Caco-2 (cell line): Measurements from ENCODE around the gene KRTAP12-4. TPM values are rescaled to one million over a fixed set of nuclear protein-coding genes. Genes with fewer than 3 reads are reported as not detected.

ENCODE experiments used
- Bru-seq: library from RNA; stranded (reverse); fragments of 400-500 nt; gene quantifications from one replicate; lab custom pipeline; 2021; lab: Mats Ljungman, UMichigan
- BruChase-seq, 2 experiments: library from RNA; stranded (reverse); fragments of 400-500 nt; gene quantifications; one replicate each; lab custom pipeline; 2021; lab: Mats Ljungman, UMichigan
- BruUV-seq: library from RNA; stranded (reverse); fragments of 400-500 nt; replicated peaks from 2 replicates; lab custom pipeline; 2021; lab: Mats Ljungman, UMichigan
- CTCF ChIA-PET: fragments of 300-600 bp; sonication (Branson Sonifier 250); formaldehyde crosslinking; loops from one replicate; lab custom pipeline; 2022; ENCODE audit warnings: antibody characterized with exemption; lab: Charles Lee
- POLR2A ChIA-PET: fragments of 300-600 bp; sonication (Branson Sonifier 250); formaldehyde crosslinking; loops from one replicate; lab custom pipeline; 2022; ENCODE audit warnings: antibody characterized with exemption; lab: Charles Lee
- DNase-seq, 2 experiments: peaks; one replicate each; pipeline versions ENCODE4 v3.0.0 to v3.0.0-alpha.2; 2020 to 2022
- H3K27me3 ChIP-seq: replicated peaks from 2 replicates; pipeline ENCODE4 v1.6.0; 2011; ENCODE audit warnings: low read length; ENCODE audit not compliant: control insufficient read depth, insufficient read depth
- H3K36me3 ChIP-seq: 2 replicates; pipeline ENCODE4 v1.5.1; 2011; ENCODE audit warnings: low read length; ENCODE audit not compliant: control insufficient read depth, insufficient read depth
- H3K4me1 ChIP-seq: fragments of 250-450 bp; sonication (Bioruptor Pico); 2 replicates; pipeline ENCODE4 v1.5.1; 2020; ENCODE audit warnings: mild to moderate bottlenecking
- H3K4me3 ChIP-seq: 2 replicates; pipeline ENCODE4 v1.5.1; 2011; ENCODE audit warnings: low read depth, mild to moderate bottlenecking, control low read depth, low read length
- H3K9me3 ChIP-seq: fragments of 250-450 bp; sonication (Bioruptor Pico); 2 replicates; pipeline ENCODE4 v1.5.1; 2020; ENCODE audit warnings: mild to moderate bottlenecking, moderate library complexity
- H3K27ac Mint-ChIP-seq: one replicate; pipeline ENCODE4 v1.8.0; 2022; ENCODE audit warnings: mixed read lengths; ENCODE audit not compliant: unreplicated experiment
- H3K27me3 Mint-ChIP-seq: one replicate; pipeline ENCODE4 v1.8.0; 2022; ENCODE audit warnings: mixed read lengths; ENCODE audit not compliant: insufficient read depth, unreplicated experiment
- H3K36me3 Mint-ChIP-seq: one replicate; pipeline ENCODE4 v1.8.0; 2022; ENCODE audit warnings: mild to moderate bottlenecking, mixed read lengths; ENCODE audit not compliant: insufficient read depth, unreplicated experiment
- H3K4me1 Mint-ChIP-seq: one replicate; pipeline ENCODE4 v1.8.0; 2022; ENCODE audit warnings: low read depth, mixed read lengths; ENCODE audit not compliant: unreplicated experiment
- H3K4me3 Mint-ChIP-seq: one replicate; pipeline ENCODE4 v1.8.0; 2022; ENCODE audit warnings: mild to moderate bottlenecking, moderate library complexity, mixed read lengths; ENCODE audit not compliant: unreplicated experiment
- H3K9me3 Mint-ChIP-seq: one replicate; pipeline ENCODE4 v1.8.0; 2022; ENCODE audit warnings: mixed read lengths; ENCODE audit not compliant: unreplicated experiment
- CTCF ChIP-seq, 2 experiments: fragments of 200-600 bp in 1 of 2; IDR thresholded peaks; 1 replicate in 1 of 2; 2 replicates in 1 of 2; pipeline versions ENCODE4 v1.5.1 to v1.8.0; 2011 to 2022; ENCODE audit warnings: antibody characterized with exemption in 1 of 2, control low read depth in 1 of 2, inconsistent platforms in 1 of 2, low read depth in 1 of 2, low read length in 1 of 2, mild to moderate bottlenecking in 1 of 2, moderate library complexity in 1 of 2; ENCODE audit not compliant: insufficient read depth in 1 of 2, severe bottlenecking in 1 of 2, unreplicated experiment in 1 of 2
- intact Hi-C: fragments of 100-400 bp; cut with micrococcal nuclease; formaldehyde crosslinking; loops from one replicate; pipeline ENCODE4 v1.10.0; 2022; ENCODE audit not compliant: unreplicated experiment
- long read RNA-seq: library from polyadenylated mRNA; stranded (forward); transcript quantifications from one replicate; pipeline ENCODE4 v2.0.0, GENCODE V29; 2022
- total RNA-seq: library from RNA; stranded (reverse); gene quantifications from 2 replicates; pipeline ENCODE4 v1.2.3, GENCODE V29; 2022

Gene KRTAP12-4
- total RNA-seq (not detected in 2 replicates), Bru-seq, nascent RNA (not detected), BruChase-seq, experiment 1, labeled RNA remaining after a 2-hour chase (not detected), BruChase-seq, experiment 2, labeled RNA remaining after a 6-hour chase (not detected)
- long read RNA-seq, result 0 reads

- Histone ChIP-seq H3K9me3 (no peaks in the 10 kb centered on the region), H3K36me3 (no peaks in the 10 kb centered on the region), H3K27me3 (no peaks in the 10 kb centered on the region), H3K4me1 (no peaks in the 10 kb centered on the region), H3K4me3 (no peak within 1 kb of the TSS)
- no peak within 1 kb of the TSS for H3K27ac Mint-ChIP-seq
- CTCF ChIA-PET, result no interaction called here
- H3K27me3 Mint-ChIP-seq, result peaks cover 3% of the 10 kb centered on the region
- H3K36me3 Mint-ChIP-seq, result no peaks in the 10 kb centered on the region
- no TSS peak for BruUV-seq
- TF ChIP-seq CTCF (IDR thresholded peaks at IDR 0.05; ENCODE audit: insufficient read depth in 1 of 2, low read depth in 1 of 2, low read length in 1 of 2, severe bottlenecking in 1 of 2, unreplicated experiment in 1 of 2), result no peak
- no peak for DNase-seq
- H3K9me3 Mint-ChIP-seq, result no peaks in the 10 kb centered on the region
- POLR2A ChIA-PET, result no interaction called here
- H3K4me1 Mint-ChIP-seq, result no peaks in the 10 kb centered on the region
- intact Hi-C loops, result no loop called here
- H3K4me3 Mint-ChIP-seq, result no peak within 1 kb of the TSS
Measured at GRCh38 chr21:44654576-44655175, at the start of gene KRTAP12-4. TSS of gene KRTAP12-4 (minus strand) at chr21:44654659. CDS start at chr21:44654614, 45 bp downstream.

GRCh38 chr21:44703731-44704635 is 49.5 kb upstream of the KRTAP12-4 start:
- Histone ChIP-seq H3K4me1 (no peaks in the 10 kb centered on the region), H3K27me3 (no peaks in the 10 kb centered on the region), H3K4me3 (no peak overlapping the region), H3K36me3 (no peaks in the 10 kb centered on the region), H3K9me3 (no peaks in the 10 kb centered on the region; the same call in 1 of the 2 replicates)
- intact Hi-C loops, result no loop called here
- CTCF ChIA-PET, result no interaction called here
- Mint-ChIP-seq H3K4me1 (no peaks in the 10 kb centered on the region), H3K27ac (no peak overlapping the region), H3K36me3 (no peaks in the 10 kb centered on the region), H3K4me3 (no peak overlapping the region), H3K9me3 (no peaks in the 10 kb centered on the region), H3K27me3 (peaks cover 4% of the 10 kb centered on the region)
- no TSS peak for BruUV-seq
- POLR2A ChIA-PET, result no interaction called here
- peak in 1 of 2 experiments; percentile 25 for DNase-seq
- TF ChIP-seq CTCF (IDR thresholded peaks at IDR 0.05; ENCODE audit: insufficient read depth in 1 of 2, low read depth in 1 of 2, low read length in 1 of 2, severe bottlenecking in 1 of 2, unreplicated experiment in 1 of 2), result no peak

- Mint-ChIP-seq H3K9me3 (no peaks in the 10 kb centered on the region), H3K27ac (no peak overlapping the region), H3K4me3 (no peak overlapping the region), H3K27me3 (peaks cover 3% of the 10 kb centered on the region), H3K36me3 (no peaks in the 10 kb centered on the region), H3K4me1 (peaks cover 2% of the 10 kb centered on the region)
- TF ChIP-seq CTCF (IDR thresholded peaks at IDR 0.05; ENCODE audit: insufficient read depth in 1 of 2, low read depth in 1 of 2, low read length in 1 of 2, severe bottlenecking in 1 of 2, unreplicated experiment in 1 of 2), result no peak
- Histone ChIP-seq H3K4me3 (no peak overlapping the region), H3K4me1 (peaks cover 4% of the 10 kb centered on the region; the same call in 1 of the 2 replicates), H3K9me3 (no peaks in the 10 kb centered on the region; the same call in 1 of the 2 replicates), H3K27me3 (no peaks in the 10 kb centered on the region), H3K36me3 (no peaks in the 10 kb centered on the region)
- intact Hi-C loops, result no loop called here
- POLR2A ChIA-PET, result no interaction called here
- CTCF ChIA-PET, result no interaction called here
- no TSS peak for BruUV-seq
- peak in 1 of 2 experiments; percentile 16 for DNase-seq
Measured at GRCh38 chr21:44702973-44703730, 48.7 kb upstream of the KRTAP12-4 start.
